Activated CD4-positive, alpha-beta memory T cell treated with anti-CD3 and anti-CD28 coated beads, Interleukin-2, amount 10 ng/mL, durations not matched to agents 7 days and 5 days (primary cell): ENCODE measurements around the gene GRIN1. TPM values are rescaled to one million over a fixed set of nuclear protein-coding genes. Genes with fewer than 3 reads are reported as not detected.

Source experiments
- CTCF ChIA-PET: fragments of 350-600 bp; sonication (Branson Sonifier 250); formaldehyde crosslinking; loops from one replicate; lab custom pipeline; 2021; ENCODE audit warnings: antibody characterized with exemption, inconsistent platforms; lab: Charles Lee
- POLR2A ChIA-PET: fragments of 350-600 bp; sonication (Branson Sonifier 250); formaldehyde crosslinking; loops from one replicate; lab custom pipeline; 2021; ENCODE audit warnings: antibody characterized with exemption; lab: Charles Lee
- DNase-seq: peaks from one replicate; pipeline ENCODE4 v3.0.0-alpha.2; 2020
- H3K27ac Mint-ChIP-seq: one replicate; pipeline ENCODE4 v1.8.0; 2021; ENCODE audit warnings: mild to moderate bottlenecking, mixed read lengths
- H3K27me3 Mint-ChIP-seq: one replicate; pipeline ENCODE4 v1.8.0; 2021; ENCODE audit warnings: mixed read lengths
- H3K36me3 Mint-ChIP-seq: one replicate; pipeline ENCODE4 v1.8.0; 2021; ENCODE audit warnings: low read depth, mixed read lengths
- H3K4me1 Mint-ChIP-seq: one replicate; pipeline ENCODE4 v1.8.0; 2021; ENCODE audit warnings: mixed read lengths
- H3K4me3 Mint-ChIP-seq: one replicate; pipeline ENCODE4 v1.8.0; 2021; ENCODE audit warnings: mild to moderate bottlenecking, mixed read lengths
- H3K9me3 Mint-ChIP-seq: one replicate; pipeline ENCODE4 v1.8.0; 2021; ENCODE audit warnings: mixed read lengths
- total RNA-seq, 2 experiments: library from RNA; stranded (reverse); gene quantifications; one replicate each; pipeline ENCODE4 v1.2.3, GENCODE V29; 2021

The GRIN1 gene
- total RNA-seq, 2 experiments from 2014 or later, result 0.40 to 0.43 TPM

DNA sequence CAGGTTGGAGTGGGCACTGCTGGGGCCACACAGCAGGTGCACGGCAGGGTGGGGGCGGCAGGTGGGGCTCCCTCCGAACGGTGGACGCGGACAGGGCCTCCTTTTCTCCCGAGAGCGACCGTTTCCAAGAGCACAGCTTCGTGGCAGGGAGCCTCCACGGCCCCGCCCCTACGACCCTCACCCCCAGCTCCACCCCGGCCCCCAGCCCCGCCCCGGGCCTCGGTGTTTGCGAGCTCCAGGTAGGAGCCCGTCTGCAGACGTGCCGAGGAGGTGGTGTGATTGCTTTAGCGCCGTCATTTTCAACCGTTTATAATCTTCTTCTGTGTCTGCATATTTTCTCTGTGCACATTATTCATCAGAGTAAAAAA, 8.8 kb downstream of the GRIN1 start:
- Mint-ChIP-seq H3K9me3 (no peaks in the 10 kb centered on the region), H3K4me1 (peaks cover 3% of the 10 kb centered on the region), H3K27me3 (no peaks in the 10 kb centered on the region), H3K4me3 (no peak overlapping the region), H3K36me3 (no peaks in the 10 kb centered on the region), H3K27ac (no peak overlapping the region)
- POLR2A ChIA-PET, result no interaction called here
- CTCF ChIA-PET, result no interaction called here
- DNase-seq, result no peak

DNA sequence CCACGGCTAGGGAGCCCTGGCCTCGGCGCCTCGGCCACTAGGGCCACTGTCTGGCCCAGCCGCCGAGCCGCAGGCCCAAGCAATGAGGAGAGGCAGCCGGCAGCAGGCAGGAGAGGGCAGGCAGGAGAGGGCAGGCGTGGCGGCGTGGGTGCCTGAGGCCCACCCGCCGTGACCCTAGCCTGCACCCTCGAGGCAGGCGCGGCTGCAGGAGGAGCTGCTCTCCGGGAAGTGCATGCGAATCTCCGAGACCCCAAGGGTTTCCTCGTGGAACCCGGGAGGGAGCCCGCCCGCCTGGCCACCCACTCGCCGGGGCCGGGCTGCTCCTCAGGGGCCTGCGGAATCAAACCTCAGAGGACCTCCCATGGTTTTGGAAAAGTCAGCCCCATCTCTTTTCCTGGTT, 9.3 kb downstream of the GRIN1 start:
- H3K4me3 Mint-ChIP-seq, result no peak overlapping the region
- H3K36me3 Mint-ChIP-seq, result no peaks in the 10 kb centered on the region
- H3K9me3 Mint-ChIP-seq, result no peaks in the 10 kb centered on the region
- DNase-seq, result no peak
- ChIA-PET POLR2A (no interaction called here), CTCF (no interaction called here)
- H3K27me3 Mint-ChIP-seq, result no peaks in the 10 kb centered on the region
- no peak overlapping the region for H3K27ac Mint-ChIP-seq
- peaks cover 3% of the 10 kb centered on the region for H3K4me1 Mint-ChIP-seq

DNA sequence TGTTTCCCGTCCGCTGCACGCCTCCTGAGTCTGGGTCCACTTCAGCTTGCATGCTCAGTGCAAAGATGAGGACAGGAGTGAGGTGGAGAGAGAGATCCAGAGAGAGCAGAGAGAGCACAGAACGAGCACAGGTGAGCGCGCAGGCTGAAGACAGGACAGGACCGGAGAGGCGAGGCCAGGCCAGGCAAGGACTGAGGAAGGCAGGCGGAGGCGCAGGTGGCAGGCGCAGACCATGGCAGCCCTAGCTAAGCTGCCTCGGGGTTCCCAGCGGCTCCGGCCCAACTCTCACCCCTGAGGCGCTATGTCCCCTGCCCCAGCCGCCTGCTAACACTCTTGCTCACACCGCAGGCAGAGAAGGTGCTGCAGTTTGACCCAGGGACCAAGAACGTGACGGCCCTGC, 9.7 kb downstream of the GRIN1 start:
- H3K36me3 Mint-ChIP-seq, result no peaks in the 10 kb centered on the region
- H3K4me3 Mint-ChIP-seq, result no peak overlapping the region
- POLR2A ChIA-PET, result interaction anchor here (1.0 kb wide), 1 partner anchor 93 kb away, joined by 3 read pairs; no protein-coding TSS in a partner anchor
- peaks cover 3% of the 10 kb centered on the region for H3K4me1 Mint-ChIP-seq
- no peak for DNase-seq
- no peaks in the 10 kb centered on the region for H3K27me3 Mint-ChIP-seq
- no peaks in the 10 kb centered on the region for H3K9me3 Mint-ChIP-seq
- H3K27ac Mint-ChIP-seq, result no peak overlapping the region
- CTCF ChIA-PET, result no interaction called here

DNA sequence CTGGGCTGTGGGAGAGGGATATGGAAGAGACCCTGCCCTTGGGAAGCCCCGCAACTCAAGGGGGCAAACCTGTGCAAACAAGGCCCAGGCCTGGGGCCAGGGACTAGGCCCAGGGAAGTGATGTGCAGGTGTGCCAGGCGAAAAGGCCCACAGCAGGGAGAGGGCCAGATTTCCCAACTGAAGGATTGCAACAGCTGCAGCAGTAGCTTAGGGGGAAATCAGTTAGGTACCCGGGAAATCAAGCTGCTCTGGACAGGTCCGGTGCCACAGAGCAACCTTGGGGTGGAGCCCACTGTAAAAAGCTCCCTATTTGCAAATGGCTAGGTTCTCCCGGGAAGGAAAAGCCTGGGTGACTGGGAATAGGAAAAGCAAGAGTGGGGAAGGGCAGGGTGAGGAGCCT, 10.4 kb downstream of the GRIN1 start:
- Mint-ChIP-seq H3K36me3 (no peaks in the 10 kb centered on the region), H3K9me3 (no peaks in the 10 kb centered on the region), H3K27me3 (no peaks in the 10 kb centered on the region), H3K27ac (no peak overlapping the region), H3K4me1 (peaks cover 3% of the 10 kb centered on the region), H3K4me3 (no peak overlapping the region)
- CTCF ChIA-PET, result no interaction called here
- DNase-seq, result no peak
- POLR2A ChIA-PET, result interaction anchor here (1.0 kb wide), 1 partner anchor 93 kb away, joined by 3 read pairs; no protein-coding TSS in a partner anchor

DNA sequence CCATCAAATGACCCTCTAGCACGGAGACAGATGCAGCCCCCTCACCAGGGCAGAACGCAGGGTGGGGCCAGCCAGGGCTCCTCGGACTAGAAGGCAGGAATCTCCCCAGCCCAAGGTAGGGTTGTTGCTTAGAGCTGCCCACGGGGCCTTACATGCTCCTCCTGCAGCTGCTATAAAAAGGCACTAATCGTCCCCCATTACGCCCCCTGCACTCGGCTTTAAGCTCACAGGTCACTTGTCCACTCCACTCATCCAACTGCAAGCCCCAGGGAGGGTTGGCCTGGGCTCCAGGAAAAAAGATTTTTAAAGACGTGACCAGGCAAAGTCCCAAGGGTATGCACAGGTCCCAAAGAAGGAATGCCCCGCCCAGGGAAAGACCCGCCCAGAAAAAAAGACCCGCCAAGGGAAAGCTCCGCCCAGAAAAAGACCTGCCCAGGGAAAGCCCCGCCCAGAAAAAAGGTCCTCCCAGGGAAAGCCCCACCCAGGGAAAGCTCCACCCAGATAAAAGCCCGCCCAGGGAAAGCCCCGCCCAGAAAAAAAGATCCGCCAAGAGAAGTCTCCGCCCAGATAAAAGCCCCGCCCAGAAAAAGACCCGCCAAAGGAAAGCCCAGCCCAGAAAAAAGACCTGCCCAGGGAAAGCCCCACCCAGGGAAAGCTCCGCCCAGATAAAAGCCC, 11.1 kb downstream of the GRIN1 start:
- DNase-seq, result no peak
- Mint-ChIP-seq H3K36me3 (no peaks in the 10 kb centered on the region), H3K27ac (no peak overlapping the region), H3K27me3 (peaks cover under 1% of the 10 kb centered on the region), H3K4me1 (peaks cover 3% of the 10 kb centered on the region), H3K9me3 (no peaks in the 10 kb centered on the region), H3K4me3 (no peak overlapping the region)
- ChIA-PET CTCF (interaction anchor here (1.5 kb wide), 1 partner anchor 82 kb away, joined by 3 read pairs; no protein-coding TSS in a partner anchor), POLR2A (interaction anchor here (1.3 kb wide), 1 partner anchor 55 kb away, joined by 4 read pairs; the partner anchor contains the start of genes NDOR1 and TMEM203)

DNA sequence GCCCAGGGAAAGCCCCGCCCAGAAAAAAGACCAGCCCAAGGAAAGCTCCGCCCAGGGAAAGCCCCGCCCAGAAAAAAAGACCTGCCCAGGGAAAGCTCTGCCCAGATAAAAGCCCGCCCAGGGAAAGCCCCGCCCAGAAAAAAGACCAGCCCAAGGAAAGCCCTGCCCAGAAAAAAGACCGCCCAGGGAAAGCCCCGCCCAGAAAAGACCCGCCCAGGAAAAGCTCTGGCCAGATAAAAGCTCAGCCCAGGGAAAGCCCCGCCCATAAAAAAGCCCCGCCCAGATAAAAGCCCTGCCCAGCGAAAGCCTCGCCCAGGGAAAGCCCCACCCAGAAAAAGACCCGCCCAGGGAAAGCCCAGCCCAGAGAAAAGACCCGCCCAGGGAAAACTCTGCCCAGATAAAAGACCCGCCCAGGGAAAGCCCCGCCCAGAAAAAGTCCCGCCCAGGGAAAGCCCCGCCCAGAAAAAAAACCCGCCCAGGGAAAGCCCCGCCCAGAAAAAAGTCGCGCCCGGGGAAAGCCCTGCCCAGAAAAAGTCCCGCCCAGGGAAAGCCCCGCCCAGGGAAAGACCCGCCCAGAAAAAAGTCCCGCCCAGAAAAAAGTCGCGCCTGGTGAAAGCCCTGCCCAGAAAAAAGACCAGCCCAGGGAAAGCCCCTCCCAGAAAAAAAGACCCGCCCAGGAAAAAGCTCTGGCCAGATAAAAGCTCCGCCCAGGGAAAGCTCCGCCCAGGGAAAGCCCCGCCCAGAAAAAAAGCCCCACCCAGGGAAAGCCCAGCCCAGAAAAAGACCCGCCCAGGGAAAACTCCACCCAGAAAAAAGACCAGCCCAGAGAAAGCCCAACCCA, 11.9 kb downstream of the GRIN1 start:
- H3K4me3 Mint-ChIP-seq, result no peak overlapping the region
- CTCF ChIA-PET, result interaction anchor here (1.5 kb wide), 1 partner anchor 83 kb away, joined by 3 read pairs; no protein-coding TSS in a partner anchor

DNA sequence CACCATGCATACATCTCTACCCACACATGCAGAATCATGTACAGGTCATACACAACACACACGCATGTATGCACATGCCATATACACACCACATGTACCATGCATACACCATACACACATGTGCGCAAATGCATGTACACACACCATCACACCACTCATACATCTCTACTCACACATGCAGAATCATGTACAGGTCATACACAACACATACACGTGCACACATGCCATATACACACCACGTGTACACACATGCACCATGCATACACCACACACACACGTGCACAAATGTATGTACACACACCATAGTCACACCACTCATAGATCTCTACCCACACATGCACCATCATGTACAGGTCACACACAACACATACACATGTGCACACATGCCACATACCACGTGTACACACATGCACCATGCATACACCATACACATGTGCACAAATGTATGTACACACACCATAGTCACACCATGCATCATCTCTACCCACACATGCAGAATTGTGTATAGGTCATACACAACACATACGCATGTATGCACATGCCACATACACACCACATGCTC, 14.0 kb downstream of the GRIN1 start:
- peaks cover 15% of the 10 kb centered on the region for H3K4me1 Mint-ChIP-seq
- ChIA-PET CTCF (no interaction called here), POLR2A (no interaction called here)
- no peak overlapping the region for H3K27ac Mint-ChIP-seq
- H3K27me3 Mint-ChIP-seq, result peaks cover 10% of the 10 kb centered on the region
- no peak for DNase-seq
- no peaks in the 10 kb centered on the region for H3K9me3 Mint-ChIP-seq
- H3K4me3 Mint-ChIP-seq, result no peak overlapping the region
- no peaks in the 10 kb centered on the region for H3K36me3 Mint-ChIP-seq

More for the DNA sequence above, 11.9 kb downstream of the GRIN1 start:
- no peaks in the 10 kb centered on the region for H3K36me3 Mint-ChIP-seq
- H3K27me3 Mint-ChIP-seq, result peaks cover 4% of the 10 kb centered on the region
- DNase-seq, result peak; percentile 61
- H3K4me1 Mint-ChIP-seq, result peaks cover 3% of the 10 kb centered on the region
- no peaks in the 10 kb centered on the region for H3K9me3 Mint-ChIP-seq
- POLR2A ChIA-PET, result interaction anchor here (0.7 to 1.3 kb wide), 3 partner anchors 20 to 359 kb away, joined by 3 to 4 read pairs (median 3); partner anchors contain the start of genes NDOR1 and TMEM203
- H3K27ac Mint-ChIP-seq, result no peak overlapping the region

DNA sequence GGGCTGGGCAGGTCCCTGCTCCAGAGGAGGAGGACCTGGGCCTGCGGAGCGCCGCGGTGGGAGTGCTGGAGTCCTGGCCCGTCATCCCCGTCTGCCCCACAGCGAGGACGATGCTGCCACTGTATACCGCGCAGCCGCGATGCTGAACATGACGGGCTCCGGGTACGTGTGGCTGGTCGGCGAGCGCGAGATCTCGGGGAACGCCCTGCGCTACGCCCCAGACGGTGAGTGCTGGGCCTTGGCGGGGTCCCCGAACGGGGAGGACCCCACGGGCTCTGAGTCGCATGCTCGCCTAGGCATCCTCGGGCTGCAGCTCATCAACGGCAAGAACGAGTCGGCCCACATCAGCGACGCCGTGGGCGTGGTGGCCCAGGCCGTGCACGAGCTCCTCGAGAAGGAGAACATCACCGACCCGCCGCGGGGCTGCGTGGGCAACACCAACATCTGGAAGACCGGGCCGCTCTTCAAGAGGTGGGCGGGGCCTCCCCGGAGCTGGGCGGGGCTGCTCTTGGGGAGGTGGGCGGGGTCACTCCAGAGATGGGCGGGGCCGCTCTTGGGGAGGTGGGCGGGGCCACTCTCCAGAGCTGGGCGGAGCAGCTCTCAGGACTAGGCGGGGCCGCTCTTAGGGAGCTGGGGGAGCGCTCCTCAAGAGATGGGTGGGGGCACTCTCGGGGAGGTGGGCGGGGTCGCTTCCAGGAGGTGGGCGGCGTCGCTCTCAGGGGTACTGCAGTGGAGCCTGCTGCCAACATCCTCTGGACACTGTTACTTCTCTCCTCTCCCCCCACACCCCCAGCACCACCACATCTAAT, 17.8 kb downstream of the GRIN1 start:
- Mint-ChIP-seq H3K9me3 (no peaks in the 10 kb centered on the region), H3K4me1 (peaks cover 23% of the 10 kb centered on the region), H3K4me3 (peak overlapping the region; percentile 51), H3K27ac (no peak overlapping the region), H3K27me3 (peaks cover 25% of the 10 kb centered on the region), H3K36me3 (no peaks in the 10 kb centered on the region)
- peak; percentile 67 for DNase-seq
- ChIA-PET CTCF (interaction anchor here (0.7 kb wide), 2 partner anchors 85 to 315 kb away, joined by 3 read pairs; partner anchors contain the start of gene AJM1), POLR2A (interaction anchor here (0.8 to 2.6 kb wide), 3 partner anchors 26 to 47 kb away, joined by 3 to 9 read pairs (median 5); no protein-coding TSS in a partner anchor)

DNA sequence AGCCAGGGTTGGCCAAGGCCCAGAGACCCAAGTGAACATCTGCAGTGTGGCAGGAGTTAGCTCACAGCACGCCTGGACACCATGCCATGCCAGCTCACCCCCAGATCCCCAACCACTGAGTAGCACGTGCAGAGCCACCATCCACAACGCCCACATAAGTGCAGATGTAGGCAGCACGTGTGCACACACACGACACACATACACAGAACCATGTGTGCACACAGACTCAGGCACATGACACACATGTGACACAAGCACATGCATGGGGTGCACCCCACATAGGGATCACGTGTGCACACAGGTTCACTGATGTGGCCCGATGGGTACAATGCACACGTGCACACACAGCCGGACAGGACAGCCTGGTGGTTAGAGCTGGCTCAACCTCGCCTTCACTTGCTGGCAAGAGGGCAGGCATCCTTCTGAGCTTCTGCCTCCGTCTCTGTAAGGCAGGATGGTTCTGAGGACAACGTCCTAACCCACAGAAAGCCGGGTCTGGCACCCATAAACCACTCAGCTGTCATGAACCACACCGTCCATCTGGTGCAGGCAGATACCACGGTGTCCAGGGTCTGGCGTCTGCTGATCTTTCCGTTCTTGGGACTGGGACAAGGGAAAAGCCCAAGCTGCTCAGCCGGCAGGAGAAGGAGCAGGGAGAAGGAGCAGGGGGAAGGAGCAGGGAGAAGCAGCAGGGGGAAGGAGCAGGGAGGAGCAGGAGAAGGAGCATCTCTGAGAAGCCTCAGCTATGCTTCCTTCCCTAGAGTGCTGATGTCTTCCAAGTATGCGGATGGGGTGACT, 18.9 kb downstream of the GRIN1 start:
- H3K4me1 Mint-ChIP-seq, result peaks cover 23% of the 10 kb centered on the region
- H3K27ac Mint-ChIP-seq, result no peak overlapping the region
- ChIA-PET CTCF (interaction anchor here (0.7 kb wide), 1 partner anchor 316 kb away, joined by 3 read pairs; the partner anchor contains the start of gene AJM1), POLR2A (interaction anchor here (1.4 to 2.6 kb wide), 2 partner anchors 27 to 31 kb away, joined by 5 to 9 read pairs; no protein-coding TSS in a partner anchor)
- H3K36me3 Mint-ChIP-seq, result no peaks in the 10 kb centered on the region
- no peak overlapping the region for H3K4me3 Mint-ChIP-seq
- H3K27me3 Mint-ChIP-seq, result peaks cover 25% of the 10 kb centered on the region
- no peak for DNase-seq
- H3K9me3 Mint-ChIP-seq, result no peaks in the 10 kb centered on the region

DNA sequence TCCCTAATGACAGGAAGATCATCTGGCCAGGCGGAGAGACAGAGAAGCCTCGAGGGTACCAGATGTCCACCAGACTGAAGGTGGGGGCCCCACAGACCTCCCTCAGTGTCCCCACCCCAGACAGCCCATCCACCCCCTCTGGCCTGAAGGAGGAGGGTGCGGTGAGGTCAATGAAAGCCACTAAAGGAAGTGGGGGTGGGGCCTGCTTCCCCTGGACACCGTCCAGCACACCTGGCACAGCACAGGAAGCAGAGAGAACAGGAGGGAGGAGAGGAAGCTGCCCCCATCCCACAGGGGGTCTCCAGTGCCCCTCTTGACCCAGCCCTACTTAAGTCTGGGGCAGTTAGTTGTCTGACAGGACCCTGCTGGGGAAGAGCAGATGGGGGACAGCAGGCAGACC, 19.7 kb downstream of the GRIN1 start:
- peaks cover 23% of the 10 kb centered on the region for H3K4me1 Mint-ChIP-seq
- H3K9me3 Mint-ChIP-seq, result no peaks in the 10 kb centered on the region
- H3K4me3 Mint-ChIP-seq, result no peak overlapping the region
- no peaks in the 10 kb centered on the region for H3K36me3 Mint-ChIP-seq
- ChIA-PET POLR2A (interaction anchor here (2.6 kb wide), 1 partner anchor 28 kb away, joined by 9 read pairs; no protein-coding TSS in a partner anchor), CTCF (no interaction called here)
- H3K27ac Mint-ChIP-seq, result no peak overlapping the region
- H3K27me3 Mint-ChIP-seq, result peaks cover 28% of the 10 kb centered on the region
- no peak for DNase-seq

DNA sequence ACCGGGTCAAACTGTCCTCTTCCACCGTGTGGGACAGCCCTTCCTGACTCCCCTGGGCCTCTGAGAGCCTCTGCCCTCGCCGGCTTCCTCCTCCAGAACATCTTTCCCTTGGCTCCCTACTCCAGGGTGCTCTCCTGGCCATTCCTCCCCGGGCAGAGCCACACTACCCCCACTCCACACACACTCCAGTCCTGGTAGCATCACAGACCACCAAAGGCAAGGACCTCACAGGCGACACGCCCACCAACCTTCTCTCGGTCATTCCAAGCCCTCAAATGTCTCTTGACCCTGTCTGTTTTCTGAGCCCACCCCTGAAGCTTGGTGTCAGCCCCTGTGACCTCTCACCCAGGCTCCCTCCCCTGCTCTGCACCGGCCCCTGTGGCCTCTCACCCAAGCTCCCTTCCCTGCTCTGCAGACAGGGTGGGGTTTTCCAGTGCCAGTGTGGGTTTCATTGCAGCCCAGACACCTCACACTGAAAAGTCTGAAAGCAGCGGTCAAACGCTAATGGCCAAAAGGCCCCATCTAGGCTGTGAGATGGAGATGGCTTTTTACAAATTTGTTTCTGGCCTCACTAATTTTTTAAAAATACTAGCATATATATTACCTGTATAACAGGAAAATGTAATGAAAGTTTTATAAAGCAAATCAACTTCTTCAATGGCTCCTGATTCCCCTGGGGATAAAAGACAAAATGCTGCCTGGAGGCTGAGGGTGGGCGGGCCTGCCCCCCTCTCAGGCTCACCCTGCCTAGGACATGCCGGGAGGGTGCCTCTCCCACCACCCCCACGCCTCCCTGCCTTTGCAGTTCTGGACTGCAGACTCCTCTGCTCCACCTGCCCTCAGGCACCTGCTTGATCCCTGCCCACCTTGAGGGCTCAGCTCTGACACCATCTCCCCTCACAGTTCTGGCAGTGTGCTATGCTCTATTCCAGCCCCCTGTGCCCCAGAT, 20.4 kb downstream of the GRIN1 start:
- H3K9me3 Mint-ChIP-seq, result no peaks in the 10 kb centered on the region
- H3K4me1 Mint-ChIP-seq, result peaks cover 23% of the 10 kb centered on the region
- POLR2A ChIA-PET, result no interaction called here
- H3K36me3 Mint-ChIP-seq, result no peaks in the 10 kb centered on the region
- peaks cover 28% of the 10 kb centered on the region for H3K27me3 Mint-ChIP-seq
- no peak for DNase-seq
- CTCF ChIA-PET, result no interaction called here
- no peak overlapping the region for H3K4me3 Mint-ChIP-seq
- no peak overlapping the region for H3K27ac Mint-ChIP-seq
